ENCODE results near the gene CAV1. TPM values are rescaled to one million over a fixed set of nuclear protein-coding genes. Genes with fewer than 3 reads are reported as not detected.

The CAV1 gene
- polyA plus RNA-seq, 1 donor (not counting 4 experiments of a cell fraction or from before 2014, with no cell fraction given), result 2,905 TPM

- H3K36me3 ChIP-seq (ENCODE audit: control insufficient read depth in 2 of 2, extremely low read depth in 1 of 2, insufficient read depth in 2 of 2, low read length in 2 of 2), result peaks cover 26 to 44% of the 10 kb centered on the region in 2 experiments
- H3K9ac ChIP-seq (ENCODE audit: control insufficient read depth, extremely low read depth, insufficient read depth, low read length), result peak overlapping the region; percentile 13
- dilution Hi-C loops (cut with MboI; ENCODE audit: extremely low pct_ligation_motif_present, low sequenced_read_pairs), result no loop called here
These were observed 4.4 kb downstream of the CAV1 start for GRCh38 chr7:116529250-116529649.

GRCh38 chr7:116530107-116530820 is 5.4 kb downstream of the CAV1 start:
- DNase-seq (ENCODE audit: low read depth, low spot score) (no peak), FAIRE-seq (no peak)
- Histone ChIP-seq H3K27me3 (ENCODE audit: control insufficient read depth, extremely low read depth, insufficient read depth, low read length) (no peaks in the 10 kb centered on the region), H2AFZ (ENCODE audit: control insufficient read depth, low read length) (no peak overlapping the region), H3K4me1 (ENCODE audit: control insufficient read depth, extremely low read depth, insufficient read depth, low read length) (peaks cover 45% of the 10 kb centered on the region), H3K4me3 (ENCODE audit: control insufficient read depth in 2 of 3, extremely low read depth in 1 of 3, insufficient read depth in 2 of 3, low read depth in 1 of 3, low read length in 3 of 3) (peak overlapping the region; percentile 1 to 46 (median 37)), H4K20me1 (ENCODE audit: control insufficient read depth, extremely low read depth, insufficient read depth, low read length) (peaks cover 26% of the 10 kb centered on the region), H3K79me2 (ENCODE audit: control insufficient read depth, insufficient read depth, low read length) (peaks cover 93% of the 10 kb centered on the region), H3K36me3 (ENCODE audit: control insufficient read depth in 2 of 2, extremely low read depth in 1 of 2, insufficient read depth in 2 of 2, low read length in 2 of 2) (peaks cover 31 to 52% of the 10 kb centered on the region in 2 experiments), H3K9ac (ENCODE audit: control insufficient read depth, extremely low read depth, insufficient read depth, low read length) (no peak overlapping the region), H3K9me3 (ENCODE audit: control insufficient read depth, low read depth, low read length) (no peaks in the 10 kb centered on the region), H3K27ac (ENCODE audit: control insufficient read depth, insufficient read depth, low read length) (no peak overlapping the region), H3K9me1 (ENCODE audit: control insufficient read depth, extremely low read depth, insufficient read depth, low read length) (peaks cover 4% of the 10 kb centered on the region), H3K4me2 (ENCODE audit: control insufficient read depth, extremely low read depth, insufficient read depth, low read depth, low read length) (peak overlapping the region; percentile 61)
- TF ChIP-seq EZH2 (IDR thresholded peaks at IDR 0.05; ENCODE audit: low read length) (no peak), CTCF (optimal IDR thresholded peaks at IDR 0.05 in 1 of 3, IDR thresholded peaks at IDR 0.05 in 1 of 3, conservative IDR thresholded peaks at IDR 0.05 in 1 of 3; ENCODE audit: extremely low read depth in 1 of 3, insufficient read depth in 2 of 3, low read length in 3 of 3) (no peak)
- dilution Hi-C loops (cut with MboI; ENCODE audit: extremely low pct_ligation_motif_present, low sequenced_read_pairs), result no loop called here

More at GRCh38 chr7:116529250-116529649, 4.4 kb downstream of the CAV1 start:
- Histone ChIP-seq H3K27ac (ENCODE audit: control insufficient read depth, insufficient read depth, low read length) (peak overlapping the region; percentile 6), H3K27me3 (ENCODE audit: control insufficient read depth, extremely low read depth, insufficient read depth, low read length) (no peaks in the 10 kb centered on the region), H3K79me2 (ENCODE audit: control insufficient read depth, insufficient read depth, low read length) (peaks cover 91% of the 10 kb centered on the region), H4K20me1 (ENCODE audit: control insufficient read depth, extremely low read depth, insufficient read depth, low read length) (peaks cover 21% of the 10 kb centered on the region), H3K4me2 (ENCODE audit: control insufficient read depth, extremely low read depth, insufficient read depth, low read depth, low read length) (peak overlapping the region; percentile 61), H3K9me3 (ENCODE audit: control insufficient read depth, low read depth, low read length) (no peaks in the 10 kb centered on the region), H3K9me1 (ENCODE audit: control insufficient read depth, extremely low read depth, insufficient read depth, low read length) (no peaks in the 10 kb centered on the region), H2AFZ (ENCODE audit: control insufficient read depth, low read length) (no peak overlapping the region), H3K4me3 (ENCODE audit: control insufficient read depth in 2 of 3, extremely low read depth in 1 of 3, insufficient read depth in 2 of 3, low read depth in 1 of 3, low read length in 3 of 3) (peak overlapping the region; percentile 11 to 46 (median 44)), H3K4me1 (ENCODE audit: control insufficient read depth, extremely low read depth, insufficient read depth, low read length) (peaks cover 41% of the 10 kb centered on the region)
- FAIRE-seq (no peak), DNase-seq (ENCODE audit: low read depth, low spot score) (no peak)
- TF ChIP-seq EZH2 (IDR thresholded peaks at IDR 0.05; ENCODE audit: low read length) (no peak), CTCF (optimal IDR thresholded peaks at IDR 0.05 in 1 of 3, IDR thresholded peaks at IDR 0.05 in 1 of 3, conservative IDR thresholded peaks at IDR 0.05 in 1 of 3; ENCODE audit: extremely low read depth in 1 of 3, insufficient read depth in 2 of 3, low read length in 3 of 3) (no peak)
